C4-2B (cell line): ENCODE measurements around the gene PPM1L.

Experiments
- CTCF ChIP-seq: fragments of 450-650 bp; conservative IDR thresholded peaks from 2 replicates; pipeline ENCODE4 v1.5.1; 2017; ENCODE audit warnings: mild to moderate bottlenecking
- ZFX ChIP-seq: fragments of 450-650 bp; IDR thresholded peaks from 2 replicates; pipeline ENCODE4 v1.6.1; 2017

GRCh38 chr3:161025911-161026310, 269.9 kb downstream of the PPM1L start:
- TF ChIP-seq CTCF (no peak), ZFX (no peak)
